Glomerular visceral epithelial cell (primary cell): Measurements from ENCODE around the gene RBM34.
A peak's percentile ranks its signal among the peaks of the same experiment; 100 is the strongest.
"Not testable (repeated sequence)": the region's sequence is repeated elsewhere in the genome, so short reads cannot be mapped to it uniquely, and the experiment has no call there.

Experiments used
- DNase-seq: peaks from one replicate; pipeline ENCODE4 v3.0.0-alpha.2; 2016; ENCODE audit errors: extremely low spot score

Gene RBM34

DNA sequence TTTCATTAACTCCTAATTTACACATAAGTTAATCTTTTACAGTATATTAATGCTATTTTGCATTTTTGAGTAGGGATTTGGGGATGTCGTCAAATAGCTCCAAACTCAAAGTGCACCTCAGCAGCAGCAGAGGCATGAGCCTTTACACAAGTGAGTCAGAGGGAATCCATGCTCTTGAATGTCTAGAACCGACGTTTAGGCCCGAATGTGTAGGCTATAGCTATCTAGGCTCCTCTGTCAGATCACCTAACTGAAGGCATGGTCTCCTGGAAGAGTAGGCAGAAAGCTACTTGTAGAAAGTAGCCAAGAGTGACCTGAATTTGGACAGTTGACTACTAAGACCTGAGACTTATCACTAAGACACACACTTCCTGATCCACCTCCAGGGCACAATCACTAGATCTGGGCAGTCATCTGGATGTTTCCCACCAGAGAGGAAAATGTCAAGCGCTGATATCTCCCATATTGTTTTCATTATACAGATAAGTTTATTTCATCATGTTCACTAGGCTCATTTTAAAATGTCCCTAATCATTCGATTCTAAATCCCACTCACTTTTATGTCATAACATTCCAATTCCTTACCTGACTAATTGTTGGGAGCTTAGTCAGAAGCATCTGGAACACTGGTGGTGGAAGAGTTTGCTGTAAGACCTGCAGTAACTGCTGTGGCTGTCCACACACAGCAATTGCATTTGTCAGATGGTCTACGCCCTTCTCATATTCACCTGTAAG lies 47.7 kb downstream of the RBM34 start:
- no peak for DNase-seq

DNA sequence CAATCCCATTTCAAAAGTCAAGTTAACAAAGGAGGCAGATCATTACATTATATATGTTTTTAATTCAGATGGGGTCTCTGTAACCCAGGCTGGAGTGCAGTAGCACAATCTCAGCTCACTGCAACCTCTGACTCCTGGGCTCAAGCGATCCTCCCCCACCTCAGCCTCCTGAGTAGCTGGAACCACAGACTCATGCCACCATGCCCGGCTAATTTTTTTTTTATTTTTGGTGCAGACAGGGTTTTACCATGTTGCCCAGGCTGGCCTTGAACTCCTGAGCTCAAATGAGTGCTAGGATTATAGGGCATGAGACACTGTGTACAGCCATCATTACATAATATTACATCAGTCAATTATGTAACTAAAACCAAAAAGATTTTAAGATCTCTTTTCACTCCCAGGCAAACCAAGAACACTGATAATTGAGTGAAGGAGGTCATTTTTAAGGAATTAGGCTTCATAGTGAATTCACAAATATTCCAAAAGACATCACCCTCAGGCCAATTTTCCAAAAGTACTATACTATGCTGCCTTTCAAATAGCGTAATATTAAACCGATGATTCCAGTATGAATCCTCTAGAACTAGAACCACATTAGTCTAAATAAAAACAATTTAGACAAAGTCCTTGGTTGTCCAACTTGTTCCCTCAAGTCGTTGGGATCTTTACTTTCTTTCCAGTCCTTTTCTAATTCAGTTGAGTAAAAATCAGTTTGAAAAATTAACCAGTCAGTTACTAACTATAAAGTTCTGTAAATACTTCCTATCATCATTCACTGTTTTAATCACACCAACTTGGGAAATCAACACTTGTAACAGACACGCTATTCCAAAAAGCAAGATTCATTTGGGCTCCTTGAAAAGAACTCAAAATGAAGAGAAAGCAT lies 48.5 kb downstream of the RBM34 start:
- no peak for DNase-seq

DNA sequence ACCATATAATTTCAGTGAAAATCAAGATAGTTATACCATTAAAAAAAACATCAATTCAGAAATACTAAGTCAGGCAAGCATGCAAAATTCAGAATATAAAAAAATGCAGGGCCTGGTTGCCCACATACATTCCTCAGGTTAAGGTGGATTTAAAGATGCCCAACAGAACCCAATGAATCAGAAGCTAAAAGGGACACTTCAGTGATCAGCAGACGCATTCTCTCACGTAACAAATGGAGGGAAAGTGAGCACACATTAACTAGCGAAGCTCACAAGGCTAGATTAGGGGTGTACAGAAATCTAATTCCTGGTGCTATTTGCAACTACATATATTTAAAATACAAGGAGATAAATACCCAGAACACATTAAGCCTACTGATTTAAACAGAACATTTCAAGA lies 49.9 kb downstream of the RBM34 start:
- peak; percentile 76 for DNase-seq

DNA sequence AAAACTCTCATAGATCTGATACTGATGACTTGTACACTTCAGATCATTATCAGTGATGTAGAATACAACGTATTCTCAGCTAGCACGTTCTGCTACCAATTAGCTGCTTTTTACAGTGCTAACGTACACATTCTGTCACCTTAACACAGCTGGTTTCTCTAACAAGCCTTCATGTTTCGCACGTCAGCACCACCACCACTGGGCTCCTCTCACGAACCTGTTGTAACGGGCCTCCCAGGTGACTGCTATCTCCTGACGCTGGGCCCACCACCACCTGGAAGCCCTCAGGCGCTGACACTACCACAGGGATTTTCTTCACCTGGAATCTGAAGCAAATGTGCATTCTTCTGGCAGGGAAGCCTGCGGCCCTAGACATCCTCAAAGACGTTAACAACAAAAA lies 52.2 kb downstream of the RBM34 start:
- DNase-seq = no peak

DNA sequence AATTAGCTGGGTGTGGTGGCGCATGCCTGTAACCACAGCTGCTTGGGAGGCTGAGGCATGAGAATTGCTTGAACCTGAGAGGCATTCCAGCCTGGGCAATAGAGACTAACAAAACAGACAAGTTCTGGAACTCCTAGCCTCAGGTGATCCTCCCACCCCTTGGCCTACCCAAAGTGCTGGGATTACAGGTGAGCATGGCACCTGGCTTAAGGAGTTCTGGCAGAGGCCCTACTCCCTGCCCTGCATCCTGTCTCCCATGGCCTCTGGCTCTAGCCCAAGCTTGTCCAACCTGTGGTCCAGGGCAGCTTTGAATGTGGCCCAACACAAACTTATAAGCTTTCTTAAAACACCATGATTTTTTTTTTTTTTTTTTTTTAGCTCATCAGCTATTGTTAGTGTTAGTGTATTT lies 52.9 kb downstream of the RBM34 start:
- no peak for DNase-seq

DNA sequence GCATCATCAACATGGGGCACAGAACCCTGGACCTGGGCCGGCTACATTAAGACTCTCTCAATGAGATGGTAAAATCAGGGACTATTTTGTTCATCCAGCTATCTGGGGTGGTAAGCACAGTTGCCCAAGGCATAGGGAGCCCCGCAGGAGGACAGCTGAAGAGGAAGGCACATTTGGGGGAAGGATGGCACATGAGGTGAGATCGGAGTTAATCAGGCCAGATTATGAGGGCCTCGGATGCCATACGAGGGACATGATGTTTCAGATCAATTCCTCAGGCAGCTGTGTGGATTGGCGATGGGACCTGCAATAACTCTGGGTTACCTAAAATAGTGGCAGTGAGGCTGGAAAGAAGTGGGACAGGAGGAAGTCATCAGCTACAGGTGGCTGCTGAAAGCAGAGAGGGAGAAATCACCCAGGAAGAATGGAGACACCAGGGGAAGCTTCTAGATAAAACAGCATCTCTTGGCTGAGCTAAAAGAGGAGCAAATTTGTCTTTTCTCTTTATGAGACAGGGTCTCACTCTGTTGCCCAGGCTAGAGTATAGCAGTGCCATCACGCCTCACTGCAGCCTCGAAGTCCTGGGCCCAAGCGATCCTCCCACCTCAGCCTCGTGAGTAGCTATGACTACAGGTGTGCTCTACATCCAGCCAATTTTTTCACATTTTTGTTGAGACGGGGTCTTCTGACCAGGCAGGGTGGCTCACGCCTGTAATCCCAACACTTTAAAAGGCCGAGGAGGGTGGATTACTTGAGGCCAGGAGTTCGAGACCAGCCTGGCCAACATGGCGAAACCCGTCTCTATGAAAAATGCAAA lies 53.5 kb downstream of the RBM34 start:
- no peak for DNase-seq

DNA sequence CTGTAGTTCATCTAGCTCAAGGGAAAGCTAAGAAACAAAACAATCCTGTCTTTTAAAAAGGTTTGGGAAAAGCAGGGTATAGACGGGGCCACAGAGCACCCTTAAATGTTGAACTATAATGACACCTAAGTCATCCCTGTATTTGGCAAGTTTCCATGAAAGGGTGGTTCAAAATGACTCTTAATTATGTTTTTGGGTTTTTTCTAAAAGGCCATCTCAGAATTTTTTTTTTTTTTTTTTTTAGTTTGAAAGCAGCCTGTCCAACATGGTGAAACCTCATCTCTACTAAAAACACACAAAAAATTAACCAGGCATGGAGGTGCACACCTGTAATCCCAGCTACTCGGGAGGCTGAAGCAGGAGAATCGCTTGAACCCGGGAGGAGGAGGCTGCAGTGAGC lies 54.6 kb downstream of the RBM34 start:
- DNase-seq = no peak

DNA sequence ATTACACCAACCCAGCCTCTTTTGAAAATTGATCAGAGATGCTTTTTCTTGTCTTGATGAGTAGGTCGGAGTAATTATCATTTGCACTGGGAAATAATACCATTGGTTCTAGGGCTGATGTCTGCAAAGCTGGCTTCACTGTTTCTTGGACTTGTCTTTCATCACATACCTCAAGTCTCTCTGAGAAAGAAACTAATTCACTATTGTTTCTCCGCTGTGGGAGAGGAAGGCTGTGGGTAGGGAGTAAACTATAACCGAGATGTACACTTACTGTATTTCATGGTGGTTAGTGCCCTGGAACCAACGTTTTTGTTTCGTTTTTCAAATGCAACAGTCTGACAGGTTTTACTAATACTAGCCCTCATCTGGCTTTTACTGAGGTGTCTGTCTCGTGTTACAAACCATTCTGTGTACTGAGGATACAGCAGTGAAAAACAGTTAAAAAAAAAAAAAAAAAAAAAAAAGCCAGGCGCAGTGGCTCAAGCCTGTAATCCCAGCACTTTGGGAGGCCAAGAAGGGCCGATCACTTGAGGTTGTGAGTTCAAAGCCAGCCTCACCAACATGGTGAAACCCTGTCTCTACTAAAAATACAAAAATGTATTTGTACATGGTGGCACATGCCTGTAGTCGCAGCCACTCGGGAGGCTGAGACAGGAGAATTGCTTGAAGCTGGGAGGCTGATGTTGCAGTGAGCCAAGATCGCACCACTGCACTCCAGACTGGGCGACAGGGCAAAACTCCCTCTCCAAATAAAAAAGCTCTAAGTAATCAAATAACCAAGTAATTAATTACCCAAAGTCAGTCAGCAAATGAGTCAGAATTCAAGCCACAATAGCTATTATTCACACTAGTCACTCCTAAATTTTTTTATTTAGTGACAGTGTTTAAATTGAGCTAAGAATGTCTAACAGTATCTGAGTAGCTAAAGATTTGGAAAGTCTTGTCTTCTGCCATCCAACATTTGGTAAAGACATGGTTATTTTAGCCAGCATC lies 55.7 kb downstream of the RBM34 start:
- DNase-seq = no peak

DNA sequence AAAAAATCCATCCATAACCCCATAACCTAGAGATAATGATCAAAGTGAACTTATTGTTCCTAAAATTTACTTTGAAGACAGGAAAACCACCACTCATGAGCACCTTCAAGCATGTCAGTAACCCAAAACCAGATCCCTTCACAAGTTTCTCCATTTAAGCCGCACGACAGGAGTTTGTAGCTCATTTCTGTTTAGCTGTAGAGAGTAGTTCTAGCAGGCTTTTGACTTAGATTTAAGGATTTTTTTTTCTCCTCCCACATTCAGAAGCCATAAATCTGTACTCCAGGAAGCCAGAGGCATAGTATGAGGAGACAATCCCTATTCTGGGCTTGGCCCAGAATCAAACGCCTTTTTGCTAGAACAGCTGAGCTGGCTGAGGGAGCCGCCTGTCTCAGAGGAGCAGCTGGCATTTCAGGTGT lies 58.0 kb downstream of the RBM34 start:
- no peak for DNase-seq

DNA sequence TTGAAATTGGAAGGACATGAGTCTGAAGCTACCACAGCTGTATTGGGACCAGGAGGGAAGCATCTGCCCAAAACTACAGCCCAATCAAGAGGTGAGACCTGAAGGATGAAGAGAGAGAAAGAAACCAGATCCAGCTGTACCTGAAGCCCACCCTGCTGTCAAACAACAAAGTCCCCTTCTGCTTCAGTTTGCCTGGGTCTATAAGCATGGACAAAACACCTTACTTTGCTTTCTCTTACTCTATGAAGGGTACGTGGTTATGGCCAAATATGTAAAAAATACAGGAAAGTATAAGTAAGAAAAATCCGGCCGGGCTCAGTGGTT lies 58.8 kb downstream of the RBM34 start:
- DNase-seq = no peak

DNA sequence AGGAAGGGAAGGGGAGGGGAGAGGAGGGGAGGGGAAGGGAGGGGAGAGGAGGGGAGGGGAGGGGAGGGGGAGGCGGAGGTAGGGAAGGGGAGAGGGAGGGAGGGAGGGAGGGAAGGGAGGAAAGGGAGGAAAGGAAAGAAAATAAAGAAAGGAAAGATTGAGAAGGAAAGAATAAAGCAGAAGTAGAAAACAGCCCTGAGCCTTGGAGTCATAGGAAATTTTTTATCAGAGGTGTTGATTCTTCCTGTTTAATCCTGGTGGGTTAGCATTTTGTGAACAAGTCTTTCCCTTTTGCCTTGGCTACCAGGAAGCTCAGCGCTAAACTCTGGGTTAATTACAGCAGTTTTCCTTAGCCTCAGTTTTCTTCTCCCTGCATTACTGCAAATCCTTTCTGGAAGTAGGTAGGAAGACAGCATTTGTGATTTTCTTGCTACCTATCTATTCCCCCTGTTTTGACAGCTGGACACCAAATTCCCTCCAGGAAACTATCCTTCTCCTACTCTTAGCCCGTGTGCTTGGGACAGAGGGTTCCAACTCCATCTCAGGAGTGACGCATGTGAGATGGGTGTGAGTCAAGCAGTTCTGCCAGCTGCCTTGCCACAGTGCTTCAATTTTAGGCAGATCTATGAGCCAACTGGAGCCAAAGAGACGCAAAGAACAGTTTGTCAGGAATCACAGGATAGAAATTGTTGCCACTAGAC lies 59.3 kb downstream of the RBM34 start:
- DNase-seq = no peak

DNA sequence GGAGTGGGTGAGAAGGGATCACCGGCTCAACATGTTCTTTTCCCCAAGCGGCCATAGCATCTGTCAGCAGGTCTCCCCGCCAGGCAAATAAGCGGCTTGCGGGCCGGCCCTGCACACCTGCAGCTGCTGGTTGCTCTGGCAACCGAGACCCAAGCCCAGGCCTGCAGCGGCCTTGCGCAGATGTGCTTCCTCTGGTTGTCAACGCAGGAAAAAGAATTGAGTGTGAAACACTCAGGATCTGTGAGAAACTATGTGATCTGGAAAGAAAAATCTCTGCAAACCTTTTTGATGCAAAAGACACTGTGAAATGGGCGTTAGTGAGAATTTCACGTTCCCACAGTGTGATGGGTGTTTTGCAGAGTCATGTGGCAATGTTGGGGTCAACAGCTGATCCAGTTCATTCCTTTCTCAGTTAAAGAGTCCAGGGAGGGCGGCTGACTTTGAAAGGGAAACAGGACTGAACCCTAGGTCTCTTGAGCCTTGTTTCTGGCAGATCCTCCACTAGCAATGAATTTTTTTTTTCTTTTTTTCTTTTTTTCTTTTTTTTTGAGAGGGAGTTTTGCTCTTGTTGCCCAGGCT lies 60.8 kb downstream of the RBM34 start:
- no peak for DNase-seq

DNA sequence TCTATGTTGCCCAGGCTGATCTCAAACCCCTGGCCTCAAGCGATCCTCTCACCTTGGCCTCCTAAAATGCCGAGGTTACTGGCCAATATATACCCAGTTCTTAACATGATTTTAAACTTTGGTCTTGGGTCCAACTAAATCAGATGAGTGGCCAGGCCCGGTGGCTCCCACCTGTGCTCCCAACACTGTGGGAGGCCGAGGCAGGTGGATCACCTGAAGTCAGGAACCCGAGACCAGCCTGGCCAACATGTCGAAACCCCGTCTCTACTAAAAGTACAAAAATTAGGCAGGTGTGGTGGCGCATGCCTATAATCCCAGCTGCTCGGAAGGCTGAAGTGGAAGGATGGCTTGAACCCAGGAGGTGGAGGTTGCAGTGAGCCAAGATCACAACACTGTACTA lies 62.1 kb downstream of the RBM34 start:
- no peak for DNase-seq

DNA sequence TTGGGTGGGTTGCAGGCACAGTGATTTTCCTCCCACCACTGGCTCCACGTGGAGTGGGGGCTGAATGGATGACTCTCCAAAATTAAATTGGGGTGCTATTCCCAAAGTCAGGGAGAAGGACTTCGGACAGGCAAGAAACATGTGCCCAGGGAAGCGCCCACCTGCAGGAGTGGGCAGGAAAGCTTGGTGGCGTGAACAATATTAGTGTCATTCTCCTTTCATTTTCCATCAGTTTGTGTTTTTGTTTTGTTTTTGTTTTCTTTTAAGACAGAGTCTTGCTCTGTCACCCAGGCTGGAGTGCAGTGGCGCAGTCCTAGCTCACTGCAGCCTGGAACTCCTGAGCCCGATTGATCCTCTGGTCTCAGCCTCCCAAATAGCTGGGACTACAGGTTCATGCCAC lies 62.5 kb downstream of the RBM34 start:
- no peak for DNase-seq

DNA sequence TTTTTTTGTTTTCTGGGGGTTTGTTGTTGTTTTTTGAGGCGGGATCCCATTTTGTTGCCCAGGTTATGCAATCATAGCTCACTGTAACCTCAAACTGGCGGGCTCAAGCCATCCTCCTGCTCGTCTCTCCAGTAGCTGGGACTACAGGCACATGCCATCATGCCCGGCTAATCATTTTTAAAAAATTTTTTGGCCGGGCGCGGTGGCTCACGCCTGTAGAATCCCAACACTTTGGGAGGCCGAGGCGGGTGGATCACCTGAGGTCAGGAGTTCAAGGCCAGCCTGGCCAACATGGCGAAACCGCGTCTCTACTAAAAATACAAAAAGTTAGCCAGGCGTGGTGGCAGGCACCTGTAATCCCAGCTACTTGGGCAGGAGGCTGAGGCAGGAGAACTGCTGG lies 63.5 kb downstream of the RBM34 start:
- DNase-seq = not testable (repeated sequence)

DNA sequence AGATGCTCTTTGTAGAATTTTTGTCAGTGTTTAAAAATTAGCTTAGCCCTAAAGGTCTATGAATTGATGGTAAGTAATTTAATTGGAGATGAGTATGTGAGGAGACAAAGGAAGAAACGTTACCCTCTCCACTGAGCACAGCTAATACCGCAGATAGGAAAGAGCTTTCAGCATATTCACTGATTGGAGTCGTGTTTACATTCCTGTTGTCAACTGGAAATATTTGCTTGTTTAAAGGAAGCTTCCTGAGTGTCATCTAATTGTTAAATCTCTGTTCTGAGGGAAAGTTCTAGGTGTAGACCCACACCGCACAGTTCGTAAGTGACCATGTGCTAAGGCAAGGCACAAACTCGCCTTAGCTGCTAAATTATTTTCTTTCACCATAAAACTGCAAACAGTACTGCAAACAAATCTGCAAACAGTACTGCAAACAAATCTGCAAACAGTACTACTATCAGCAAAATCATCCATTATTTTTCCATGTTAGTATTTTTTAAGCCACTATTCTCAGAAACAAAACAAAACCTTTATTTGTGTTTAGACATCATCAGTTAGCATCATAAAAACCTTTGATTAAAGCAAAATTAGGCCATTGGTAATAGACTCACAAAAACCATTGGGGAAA lies 65.0 kb downstream of the RBM34 start:
- no peak for DNase-seq

DNA sequence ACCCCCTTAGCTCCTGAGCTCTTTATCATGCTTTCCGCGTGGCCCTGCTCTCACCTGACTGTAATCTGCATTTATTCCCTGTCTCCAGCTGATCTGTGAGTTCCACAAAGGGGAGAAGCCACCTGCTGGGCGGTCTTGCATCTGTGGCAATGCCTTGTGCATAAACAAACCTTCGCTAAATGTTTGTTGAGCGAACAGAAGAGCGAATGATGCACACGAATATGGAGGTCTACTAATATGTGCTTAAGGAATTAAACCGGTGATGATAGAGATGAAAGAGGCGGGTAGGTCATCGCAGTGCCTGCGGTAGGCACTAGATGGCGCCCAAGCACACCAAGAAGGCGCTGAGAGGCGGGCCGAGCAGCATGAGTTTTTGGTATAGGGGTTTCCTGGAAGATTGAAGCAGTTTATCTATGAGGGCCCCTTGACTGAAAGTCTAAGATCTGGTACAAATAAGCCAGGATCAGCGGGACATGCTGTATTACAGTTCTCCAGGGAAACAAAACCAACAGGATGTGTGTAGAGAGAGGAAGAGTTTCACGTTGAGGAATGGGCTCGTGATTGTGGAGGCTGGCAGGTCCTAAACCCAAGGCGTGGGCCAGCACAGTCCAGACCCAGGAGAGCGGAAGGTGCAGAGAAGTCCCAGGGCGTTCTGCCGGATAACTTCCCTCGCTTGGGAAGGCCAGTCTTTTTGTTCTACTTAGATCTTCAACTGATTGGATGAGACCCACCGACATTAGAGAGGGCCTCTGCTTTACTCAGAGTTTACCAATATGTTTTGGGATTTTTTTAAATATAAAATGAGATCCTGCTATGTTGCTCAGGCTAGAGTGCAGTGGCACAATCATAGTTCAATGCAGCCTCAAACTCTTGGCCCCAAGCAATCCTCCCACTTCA lies 67.1 kb downstream of the RBM34 start:
- DNase-seq = peak; percentile 72

DNA sequence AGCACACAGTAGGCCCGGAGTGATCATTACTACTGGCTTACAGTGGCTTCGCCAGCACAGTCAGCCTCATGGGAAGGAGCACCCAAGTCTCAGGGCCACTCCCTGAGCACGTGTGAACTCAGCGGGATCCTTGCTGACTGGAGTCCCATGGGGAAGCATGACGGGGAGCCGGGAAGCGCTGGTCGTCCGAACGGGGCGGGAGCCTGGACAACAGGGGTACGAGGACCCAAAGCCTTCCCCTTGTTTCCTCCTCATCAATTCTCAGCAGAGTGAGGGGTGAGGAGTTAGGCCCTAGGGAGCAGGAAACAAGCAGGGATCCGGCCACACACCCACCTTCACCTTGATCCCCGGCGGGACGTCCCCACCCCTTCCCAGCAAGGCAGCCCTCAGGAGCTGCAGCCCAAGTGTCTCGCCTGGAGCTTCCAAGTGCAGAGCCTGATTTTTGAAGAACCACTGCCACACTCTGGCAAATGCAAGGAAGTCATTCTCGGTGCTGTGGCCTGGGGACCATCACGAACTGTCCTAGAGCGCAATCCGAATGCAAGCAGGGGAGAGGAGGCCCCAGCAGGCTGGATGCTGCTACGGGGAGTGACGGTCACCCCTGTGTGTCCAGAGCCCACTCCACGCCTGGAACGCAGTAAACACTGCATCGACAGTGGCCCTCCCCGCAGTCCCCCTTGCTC lies 67.9 kb downstream of the RBM34 start:
- DNase-seq = no peak
